Ectodermal cell (in vitro differentiated cells): ENCODE data around the gene NTN1.

Experiments
- H3K27ac ChIP-seq: 2 replicates; pipeline ENCODE4 v1.7.0; 2013; ENCODE audit warnings: mild to moderate bottlenecking, low read depth, low read length; ENCODE audit not compliant: insufficient read depth, poor library complexity, severe bottlenecking
- H3K27me3 ChIP-seq: 2 replicates; pipeline ENCODE4 v1.7.0; 2013; ENCODE audit warnings: mild to moderate bottlenecking, low read length; ENCODE audit not compliant: insufficient read depth, control insufficient read depth, poor library complexity, severe bottlenecking
- H3K36me3 ChIP-seq: one replicate; pipeline ENCODE4 v1.7.0; 2013; ENCODE audit warnings: low read length; ENCODE audit not compliant: control insufficient read depth, insufficient read depth
- H3K4me1 ChIP-seq: one replicate; pipeline ENCODE4 v1.7.0; 2013; ENCODE audit warnings: low read length; ENCODE audit not compliant: control insufficient read depth, insufficient read depth
- H3K4me3 ChIP-seq: 2 replicates; pipeline ENCODE4 v1.7.0; 2013; ENCODE audit warnings: low read depth, low read length, control low read depth; ENCODE audit not compliant: insufficient read depth
- H3K9me3 ChIP-seq: 2 replicates; pipeline ENCODE4 v1.7.0; 2013; ENCODE audit warnings: mild to moderate bottlenecking, low read length, moderate library complexity; ENCODE audit not compliant: control insufficient read depth
- WGBS, 2 experiments: methylation state at CpG; one replicate each; pipeline ENCODE4 v1.1.7; 2013; ENCODE audit warnings: missing lambda C conversion rate in 2 of 2; 5-methylcytosine and 5-hydroxymethylcytosine counted together

NTN1 gene

GRCh38 chr17:9035249-9035648 is 13.9 kb downstream of the NTN1 start:
- Histone ChIP-seq H3K4me3 (no peak overlapping the region), H3K27ac (no peak overlapping the region), H3K36me3 (no peaks in the 10 kb centered on the region), H3K27me3 (no peaks in the 10 kb centered on the region), H3K4me1 (no peaks in the 10 kb centered on the region), H3K9me3 (peaks cover 3% of the 10 kb centered on the region)
- 90 to 100% methylated on average over 1 of the region's 1 CpG for WGBS, 2 experiments

GRCh38 chr17:9036336-9036735 is 15.0 kb downstream of the NTN1 start:
- no peaks in the 10 kb centered on the region for H3K36me3 ChIP-seq
- no peaks in the 10 kb centered on the region for H3K4me1 ChIP-seq
- no peak overlapping the region for H3K27ac ChIP-seq
- no peaks in the 10 kb centered on the region for H3K27me3 ChIP-seq
- H3K9me3 ChIP-seq: peaks cover 3% of the 10 kb centered on the region
- H3K4me3 ChIP-seq: no peak overlapping the region
- WGBS, 2 experiments: 82 to 89% methylated on average over 4 of the region's 4 CpGs

GRCh38 chr17:9037736-9038135 is 16.4 kb downstream of the NTN1 start:
- Histone ChIP-seq H3K9me3 (peaks cover 3% of the 10 kb centered on the region), H3K4me1 (no peaks in the 10 kb centered on the region), H3K4me3 (no peak overlapping the region), H3K27me3 (no peaks in the 10 kb centered on the region), H3K36me3 (no peaks in the 10 kb centered on the region), H3K27ac (no peak overlapping the region)
- WGBS, 2 experiments: 80 to 83% methylated on average over 2 of the region's 2 CpGs

DNA sequence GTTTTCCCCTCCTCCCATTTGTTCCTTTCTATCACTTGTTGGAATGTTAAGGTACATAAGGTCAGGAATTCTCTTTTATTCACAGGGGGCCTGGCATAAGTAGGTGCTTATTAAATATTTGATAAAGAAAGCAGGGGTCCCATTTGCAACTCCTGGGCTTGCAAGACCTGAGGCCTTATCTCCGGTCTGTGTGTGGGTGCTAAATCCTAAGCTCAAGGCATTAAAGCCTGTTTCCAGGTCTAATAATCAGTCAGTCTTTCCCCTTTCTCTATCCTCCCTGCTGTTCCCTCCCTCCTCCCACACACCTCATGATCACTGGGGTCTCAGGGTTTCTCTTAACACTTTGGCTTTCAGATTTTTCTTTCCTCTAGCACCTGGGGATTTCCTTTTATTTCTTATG is 17.1 kb downstream of the NTN1 start:
- 93 to 96% methylated on average over 1 of the region's 1 CpG for WGBS, 2 experiments
- Histone ChIP-seq H3K27ac (no peak overlapping the region), H3K4me1 (no peaks in the 10 kb centered on the region), H3K36me3 (no peaks in the 10 kb centered on the region), H3K27me3 (no peaks in the 10 kb centered on the region), H3K9me3 (peaks cover 3% of the 10 kb centered on the region), H3K4me3 (no peak overlapping the region)

DNA sequence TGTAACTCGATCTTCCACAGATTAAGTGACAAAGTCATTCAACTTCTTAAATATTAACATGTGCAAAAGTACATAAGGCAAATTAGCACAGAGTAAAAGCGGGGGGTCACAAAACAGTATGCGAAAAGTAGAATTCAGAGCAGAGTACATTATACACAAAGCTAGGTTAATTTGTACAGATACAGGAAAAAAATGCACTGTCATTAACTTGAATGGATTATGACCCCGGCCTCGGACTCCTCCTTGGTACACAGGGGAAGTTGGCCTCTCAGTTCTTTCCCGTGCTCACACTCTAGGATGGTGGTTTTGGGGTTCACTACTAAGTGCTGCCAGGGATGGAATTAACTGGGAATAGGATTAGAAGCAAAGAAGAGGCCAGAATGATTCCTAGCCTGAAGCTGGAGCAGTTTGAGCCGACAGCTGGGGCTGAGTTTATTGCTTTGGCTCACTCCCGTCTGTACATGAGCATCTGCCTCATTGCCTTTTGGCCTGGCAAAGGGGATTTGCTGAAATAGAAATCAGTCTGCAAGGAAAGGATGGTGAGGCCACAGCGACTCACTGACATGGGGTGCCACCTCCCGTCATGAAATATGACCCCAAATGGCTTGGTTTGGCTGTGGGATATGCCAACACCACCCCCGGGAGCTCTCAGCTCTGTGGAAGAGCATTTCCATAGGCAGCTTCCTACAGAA is 23.6 kb downstream of the NTN1 start:
- no peak overlapping the region for H3K27ac ChIP-seq
- no peak overlapping the region for H3K4me3 ChIP-seq
- H3K4me1 ChIP-seq: no peaks in the 10 kb centered on the region
- no peaks in the 10 kb centered on the region for H3K36me3 ChIP-seq
- 80 to 83% methylated on average over 11 of the region's 11 CpGs for WGBS, 2 experiments
- H3K9me3 ChIP-seq: no peaks in the 10 kb centered on the region
- no peaks in the 10 kb centered on the region for H3K27me3 ChIP-seq

DNA sequence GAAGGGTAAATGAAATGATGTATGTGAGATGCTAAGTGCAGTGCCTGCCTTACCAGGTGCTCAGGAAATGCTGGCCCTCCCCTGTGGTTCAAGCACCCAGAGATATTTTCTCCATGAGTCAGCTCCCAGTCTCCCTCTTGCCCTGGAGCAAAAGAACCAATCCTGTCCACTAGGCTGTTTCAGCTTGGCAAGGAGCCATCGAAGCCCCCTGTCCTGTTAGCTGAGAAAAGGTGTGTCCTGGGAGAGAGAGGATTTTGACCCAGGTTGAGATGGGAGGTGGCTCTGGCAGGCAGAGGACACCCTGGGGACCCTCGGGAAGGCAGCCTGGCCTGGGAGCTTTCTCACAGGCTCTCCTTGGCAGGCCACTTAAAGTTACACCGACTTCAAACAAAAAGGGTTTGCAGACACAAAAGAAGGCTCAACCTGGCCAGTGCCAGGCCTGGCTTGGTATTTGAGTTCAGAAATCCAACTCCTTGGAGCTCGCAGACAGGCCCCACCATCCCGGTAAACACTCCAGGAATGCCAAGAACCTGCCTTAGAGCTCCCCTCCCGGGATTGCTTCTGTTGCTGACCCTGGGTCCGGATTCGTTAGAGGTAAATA is 29.6 kb downstream of the NTN1 start:
- no peak overlapping the region for H3K4me3 ChIP-seq
- no peaks in the 10 kb centered on the region for H3K36me3 ChIP-seq
- H3K9me3 ChIP-seq: no peaks in the 10 kb centered on the region
- no peak overlapping the region for H3K27ac ChIP-seq
- H3K4me1 ChIP-seq: peaks cover 17% of the 10 kb centered on the region
- peaks cover 22% of the 10 kb centered on the region for H3K27me3 ChIP-seq
- 58 to 60% methylated on average over 8 of the region's 8 CpGs for whole genome bisulfite sequencing, 2 experiments

DNA sequence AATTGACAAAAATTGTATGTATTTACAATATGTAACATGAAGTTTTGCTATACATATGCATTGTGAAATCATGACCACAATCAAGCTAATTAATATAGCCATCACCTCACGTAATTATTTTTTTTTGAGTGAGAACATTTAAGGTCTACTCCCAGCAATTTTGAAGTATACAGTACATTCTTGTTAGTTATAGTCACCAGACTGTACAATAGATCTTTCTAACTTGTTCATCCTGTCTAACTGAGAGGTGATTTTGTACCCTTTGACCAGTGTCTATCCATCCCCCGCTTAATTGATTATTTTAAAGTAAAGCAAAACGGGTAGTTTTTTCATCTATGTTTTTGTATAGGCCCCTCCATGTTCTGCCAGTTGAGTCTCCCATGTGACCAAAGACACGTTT is 30.3 kb downstream of the NTN1 start:
- Histone ChIP-seq H3K27me3 (peaks cover 22% of the 10 kb centered on the region), H3K4me3 (no peak overlapping the region), H3K27ac (no peak overlapping the region), H3K9me3 (no peaks in the 10 kb centered on the region), H3K36me3 (no peaks in the 10 kb centered on the region), H3K4me1 (peaks cover 17% of the 10 kb centered on the region)
- WGBS, 2 experiments: 91 to 93% methylated on average over 3 to 4 of the region's 4 CpGs

- Histone ChIP-seq H3K9me3 (no peaks in the 10 kb centered on the region), H3K4me3 (no peak overlapping the region), H3K27ac (no peak overlapping the region), H3K36me3 (no peaks in the 10 kb centered on the region), H3K4me1 (peaks cover 22% of the 10 kb centered on the region), H3K27me3 (peaks cover 22% of the 10 kb centered on the region)
- 79 to 86% methylated on average over 5 to 6 of the region's 6 CpGs for WGBS, 2 experiments
Measured at GRCh38 chr17:9052921-9053320, 31.6 kb downstream of the NTN1 start.

DNA sequence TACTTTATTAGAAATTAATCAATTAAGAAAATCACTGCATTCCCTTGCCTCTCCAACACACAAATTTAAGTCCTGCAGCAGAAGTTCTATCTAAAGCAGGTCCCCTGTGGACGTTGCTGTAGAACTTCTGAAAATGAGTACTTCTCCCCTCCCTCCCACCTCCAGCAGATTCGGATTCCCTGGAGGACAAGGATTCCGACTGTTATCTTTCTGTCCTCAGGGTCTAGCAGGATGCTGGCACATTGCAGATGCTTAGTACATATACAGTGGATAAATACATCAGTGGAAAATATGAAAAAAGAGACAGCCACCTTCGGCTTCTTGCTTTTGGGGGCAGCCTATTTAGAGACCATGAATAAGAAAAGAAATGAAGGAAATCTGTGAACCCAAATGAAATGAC is 32.1 kb downstream of the NTN1 start:
- Histone ChIP-seq H3K4me3 (no peak overlapping the region), H3K9me3 (no peaks in the 10 kb centered on the region), H3K4me1 (peaks cover 22% of the 10 kb centered on the region), H3K27me3 (peaks cover 22% of the 10 kb centered on the region), H3K36me3 (no peaks in the 10 kb centered on the region), H3K27ac (no peak overlapping the region)
- 66 to 73% methylated on average over 4 of the region's 4 CpGs for WGBS, 2 experiments

DNA sequence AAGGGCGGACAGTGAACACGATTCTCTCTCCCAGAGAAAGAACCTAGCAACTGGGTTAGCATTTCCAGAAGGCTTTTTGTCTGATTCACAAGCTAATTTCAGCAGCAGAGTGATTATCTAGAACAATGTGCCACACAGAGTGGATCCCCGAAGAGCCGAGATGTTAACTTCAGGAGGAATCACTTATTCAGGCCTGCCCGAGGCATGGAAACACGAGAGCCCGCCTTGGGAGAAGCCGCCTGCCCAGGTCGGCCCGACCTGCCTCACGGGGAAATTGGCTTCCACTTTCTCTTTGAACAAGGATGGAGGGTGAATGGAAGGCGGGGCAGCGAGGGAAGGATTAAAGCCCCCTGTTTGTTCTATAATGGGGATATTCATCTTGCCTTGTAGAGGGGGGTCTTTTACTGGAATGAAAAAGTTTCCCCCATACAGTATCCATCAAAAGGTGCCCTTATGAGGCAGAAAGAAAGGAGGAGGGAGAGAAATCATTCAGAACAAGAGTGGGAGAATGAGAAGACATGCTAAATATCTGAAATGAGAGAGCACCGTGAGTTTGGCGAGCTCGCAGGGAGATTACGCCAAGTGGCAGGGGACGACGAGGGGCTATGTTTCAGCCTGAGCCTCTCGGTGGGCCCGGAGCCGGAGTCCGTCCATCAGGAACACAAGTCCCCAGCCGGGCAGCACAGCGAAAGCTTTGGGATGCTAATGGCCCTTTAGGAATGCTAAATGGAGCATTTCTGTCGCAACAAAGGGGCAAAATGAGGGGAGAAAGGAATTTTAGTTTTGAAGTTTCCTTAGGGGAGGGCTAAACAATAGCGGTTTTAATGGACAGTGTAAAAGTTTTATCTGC is 33.0 kb downstream of the NTN1 start:
- 7 to 8% methylated on average over 27 of the region's 27 CpGs for WGBS, 2 experiments
- no peaks in the 10 kb centered on the region for H3K36me3 ChIP-seq
- H3K27ac ChIP-seq: peak overlapping the region; percentile 64
- H3K4me1 ChIP-seq: peaks cover 22% of the 10 kb centered on the region
- H3K9me3 ChIP-seq: no peaks in the 10 kb centered on the region
- peak overlapping the region; percentile 4 for H3K4me3 ChIP-seq
- H3K27me3 ChIP-seq: peaks cover 22% of the 10 kb centered on the region
